VCaP (cell line): ENCODE measurements around the gene NIPAL1.
"Not testable (repeated sequence)": the region's sequence is repeated elsewhere in the genome, so short reads cannot be mapped to it uniquely, and the experiment has no call there.

Experiments used
- H3K27ac ChIP-seq: fragments of 450-650 bp; 2 replicates; pipeline ENCODE4 v1.5.1; 2017
- TF ChIP-seq, protein P1 (sequence below): fragments of 450-650 bp; conservative IDR thresholded peaks from 2 replicates; pipeline ENCODE4 v1.5.1; 2017; ENCODE audit warnings: mild to moderate bottlenecking, moderate library complexity

NIPAL1 gene

DNA sequence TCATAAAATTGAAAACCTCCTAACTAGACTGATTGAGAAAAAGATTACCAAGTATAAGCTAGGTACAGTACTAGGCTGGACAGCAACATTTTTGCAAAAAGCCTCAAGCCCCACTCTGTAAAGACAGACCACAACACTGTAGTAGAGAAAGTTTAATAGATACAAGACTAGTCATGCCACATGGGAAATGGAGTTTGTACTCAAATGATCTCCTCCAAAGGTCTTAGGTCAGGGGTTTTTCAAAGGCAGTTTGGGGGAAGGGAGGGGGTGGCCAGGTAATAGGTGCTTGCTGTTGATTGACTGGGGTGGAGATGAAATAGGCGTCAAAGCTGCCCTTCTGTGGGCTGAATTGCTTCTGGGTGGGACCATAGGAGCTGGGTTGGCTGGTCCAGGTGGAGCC is 14.3 kb upstream of the NIPAL1 start:
- H3K27ac ChIP-seq = no peak overlapping the region
- TF ChIP-seq, protein P1, sequence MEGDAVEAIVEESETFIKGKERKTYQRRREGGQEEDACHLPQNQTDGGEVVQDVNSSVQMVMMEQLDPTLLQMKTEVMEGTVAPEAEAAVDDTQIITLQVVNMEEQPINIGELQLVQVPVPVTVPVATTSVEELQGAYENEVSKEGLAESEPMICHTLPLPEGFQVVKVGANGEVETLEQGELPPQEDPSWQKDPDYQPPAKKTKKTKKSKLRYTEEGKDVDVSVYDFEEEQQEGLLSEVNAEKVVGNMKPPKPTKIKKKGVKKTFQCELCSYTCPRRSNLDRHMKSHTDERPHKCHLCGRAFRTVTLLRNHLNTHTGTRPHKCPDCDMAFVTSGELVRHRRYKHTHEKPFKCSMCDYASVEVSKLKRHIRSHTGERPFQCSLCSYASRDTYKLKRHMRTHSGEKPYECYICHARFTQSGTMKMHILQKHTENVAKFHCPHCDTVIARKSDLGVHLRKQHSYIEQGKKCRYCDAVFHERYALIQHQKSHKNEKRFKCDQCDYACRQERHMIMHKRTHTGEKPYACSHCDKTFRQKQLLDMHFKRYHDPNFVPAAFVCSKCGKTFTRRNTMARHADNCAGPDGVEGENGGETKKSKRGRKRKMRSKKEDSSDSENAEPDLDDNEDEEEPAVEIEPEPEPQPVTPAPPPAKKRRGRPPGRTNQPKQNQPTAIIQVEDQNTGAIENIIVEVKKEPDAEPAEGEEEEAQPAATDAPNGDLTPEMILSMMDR = no peak

DNA sequence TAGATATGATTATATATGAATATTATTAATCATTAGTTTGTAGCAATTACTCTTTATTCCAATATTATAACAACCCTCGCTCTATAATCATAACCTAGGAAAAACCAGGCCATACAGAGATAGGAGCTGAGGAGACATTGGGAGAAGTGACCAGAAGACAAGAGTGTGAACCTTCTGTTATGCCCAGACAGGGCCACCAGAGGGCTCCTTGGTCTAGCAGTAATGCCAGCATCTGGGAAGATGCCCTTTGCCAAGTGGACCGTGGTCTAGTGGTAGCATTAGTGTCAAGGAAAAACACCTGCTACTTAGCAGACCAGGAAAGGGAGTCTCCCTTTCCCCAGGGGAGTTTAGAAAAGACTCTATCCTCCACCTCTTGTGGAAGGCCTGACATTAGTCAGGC is 13.0 kb upstream of the NIPAL1 start:
- TF ChIP-seq, protein P1 = peak; percentile 64
- not testable (repeated sequence) for H3K27ac ChIP-seq

DNA sequence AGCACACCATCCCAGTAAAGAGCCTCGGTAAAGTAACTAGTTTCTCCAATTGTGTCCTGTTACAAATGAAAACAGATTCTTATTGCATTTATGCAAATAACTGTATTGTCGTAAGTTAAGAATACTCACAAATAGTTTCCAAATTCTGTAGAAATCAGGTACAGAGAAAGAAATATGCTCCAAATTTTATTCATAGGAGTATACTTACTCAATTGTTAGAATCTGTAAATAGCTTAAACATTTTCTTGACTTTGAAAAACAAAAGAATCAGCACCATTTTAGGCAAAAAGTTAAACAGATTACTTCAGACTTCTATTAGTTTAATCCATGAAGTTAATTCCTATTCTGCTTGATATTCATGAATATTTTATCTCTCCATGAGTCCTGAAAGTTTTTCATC is 10.8 kb upstream of the NIPAL1 start:
- TF ChIP-seq, protein P1 = no peak
- H3K27ac ChIP-seq = no peak overlapping the region

DNA sequence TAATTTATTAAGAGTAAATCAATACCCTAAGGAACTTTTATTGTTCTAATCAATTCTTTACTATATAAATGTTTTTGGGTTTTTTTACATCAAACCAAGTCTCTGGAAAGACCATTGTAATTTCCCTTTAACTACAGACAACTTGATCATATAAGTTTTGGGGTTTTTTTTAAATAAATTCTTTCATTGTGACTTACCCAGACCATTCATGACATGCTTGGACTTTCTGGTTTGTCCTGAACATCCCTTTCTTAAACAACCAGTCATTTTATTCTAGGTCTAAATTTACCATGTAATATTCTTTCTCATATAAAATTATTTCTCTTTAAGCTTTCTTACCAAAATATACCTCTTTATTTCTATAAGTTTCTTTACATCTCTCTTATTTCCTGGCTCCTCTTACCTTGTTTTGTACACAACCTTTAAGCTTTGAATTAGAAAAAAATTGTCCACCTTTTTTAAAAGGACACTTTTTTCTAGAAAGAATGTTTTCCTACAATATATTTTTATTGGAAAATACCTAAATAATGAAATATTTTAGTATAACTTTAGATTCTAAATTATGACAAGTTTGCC is 8.5 kb upstream of the NIPAL1 start:
- TF ChIP-seq, protein P1 = no peak
- H3K27ac ChIP-seq = no peak overlapping the region

GRCh38 chr4:48010906-48011305 is 5.7 kb upstream of the NIPAL1 start:
- not testable (repeated sequence) for H3K27ac ChIP-seq

- no peak overlapping the region for H3K27ac ChIP-seq
- TF ChIP-seq, protein P1 = no peak
Measured at GRCh38 chr4:48011722-48012121, 4.8 kb upstream of the NIPAL1 start.

DNA sequence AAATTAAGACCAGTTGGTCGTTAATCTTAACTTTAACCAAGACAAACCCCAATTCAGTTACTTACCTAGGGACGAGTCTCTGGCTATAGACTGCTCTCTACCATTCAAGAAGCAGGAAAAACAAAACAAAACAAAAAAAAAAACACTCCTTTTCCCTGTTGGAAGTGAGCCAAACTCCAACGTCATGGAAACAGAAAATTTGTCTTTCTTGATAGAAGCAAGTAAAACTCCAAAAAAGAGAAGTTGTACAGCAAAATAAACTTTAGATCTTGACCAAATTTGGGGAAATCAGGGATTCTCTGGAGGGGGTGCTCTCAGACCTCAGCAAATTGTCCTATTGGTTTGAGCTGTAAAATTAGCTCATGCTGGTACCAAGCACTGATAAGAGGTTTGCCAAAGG is 3.7 kb upstream of the NIPAL1 start:
- TF ChIP-seq, protein P1 = no peak
- H3K27ac ChIP-seq = no peak overlapping the region

DNA sequence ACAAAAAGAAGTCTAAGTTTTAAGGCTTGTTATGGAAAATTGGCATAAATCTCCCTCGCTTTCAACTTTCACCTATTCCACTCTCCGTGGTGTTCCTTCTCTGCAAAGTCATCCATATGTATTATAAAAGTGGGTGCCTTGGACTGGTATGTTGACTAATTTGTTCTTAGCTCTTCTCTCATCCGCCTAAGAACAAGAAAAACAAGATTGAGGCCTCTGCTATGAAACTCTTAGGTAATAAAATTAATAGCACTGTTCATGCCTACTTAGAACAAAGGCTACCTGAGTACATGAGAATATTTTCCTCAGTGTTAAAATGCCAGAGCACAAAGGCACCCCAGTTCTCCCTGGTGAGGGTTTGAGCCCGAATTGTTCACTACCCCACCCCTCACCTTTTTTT is 1.4 kb upstream of the NIPAL1 start:
- TF ChIP-seq, protein P1 = no peak
- peak overlapping the region; percentile 79 for H3K27ac ChIP-seq
